Liver (tissue), 9 donors: Measurements from ENCODE around the gene KNOP1. TPM values are rescaled to one million over a fixed set of nuclear protein-coding genes. Genes with fewer than 3 reads are reported as not detected.

Experiments
- DNase-seq: peaks from one replicate; pipeline ENCODE4 v3.0.0-alpha.2; 2017; ENCODE audit warnings: low spot score
- H3K27ac ChIP-seq, 2 donors: one replicate each; pipeline ENCODE4 v1.7.0; 2013; ENCODE audit warnings: inconsistent platforms in 2 of 2, low read length in 2 of 2, control low read depth in 1 of 2, low read depth in 1 of 2, mild to moderate bottlenecking in 1 of 2
- H3K27me3 ChIP-seq, 4 donors: one replicate each; pipeline versions ENCODE4 v1.6.1 to v1.7.0; 2013; ENCODE audit warnings: low read length in 3 of 4, inconsistent platforms in 1 of 4, mild to moderate bottlenecking in 1 of 4, moderate library complexity in 1 of 4; ENCODE audit not compliant: control insufficient read depth in 4 of 4, insufficient read depth in 4 of 4
- H3K36me3 ChIP-seq, 4 donors: one replicate each; pipeline versions ENCODE4 v1.6.1 to v1.7.0; 2013; ENCODE audit warnings: low read length in 3 of 4, mild to moderate bottlenecking in 3 of 4, low read depth in 1 of 4, moderate library complexity in 1 of 4; ENCODE audit not compliant: control insufficient read depth in 4 of 4, insufficient read depth in 3 of 4
- H3K4me1 ChIP-seq, 4 donors: one replicate each; pipeline versions ENCODE4 v1.6.1 to v1.7.0; 2013; ENCODE audit warnings: low read length in 3 of 4, mild to moderate bottlenecking in 3 of 4, moderate library complexity in 1 of 4; ENCODE audit not compliant: control insufficient read depth in 4 of 4, insufficient read depth in 4 of 4
- H3K4me3 ChIP-seq, 3 donors: one replicate each; pipeline versions ENCODE4 v1.6.1 to v1.7.0; 2013; ENCODE audit warnings: low read length in 3 of 3, control low read depth in 1 of 3, low read depth in 1 of 3, mild to moderate bottlenecking in 1 of 3
- H3K9ac ChIP-seq, 2 donors: one replicate each; pipeline ENCODE4 v1.7.0; 2013; ENCODE audit warnings: low read length in 2 of 2, mild to moderate bottlenecking in 2 of 2, moderate library complexity in 2 of 2, control low read depth in 1 of 2, low read depth in 1 of 2
- H3K9me3 ChIP-seq, 4 donors: one replicate each; pipeline versions ENCODE4 v1.6.1 to v1.7.0; 2013; ENCODE audit warnings: low read length in 3 of 4; ENCODE audit not compliant: control insufficient read depth in 4 of 4
- ATF3 ChIP-seq: IDR thresholded peaks from 2 replicates; pipeline ENCODE4 v1.6.1; 2016; ENCODE audit warnings: antibody characterized with exemption
- EGR1 ChIP-seq, 2 donors: IDR thresholded peaks; 2 replicates each; pipeline ENCODE4 v1.6.1; 2016 to 2018; ENCODE audit warnings: antibody characterized with exemption in 2 of 2, low read depth in 2 of 2
- FOXA1 ChIP-seq: IDR thresholded peaks from 2 replicates; pipeline ENCODE4 v1.6.1; 2016; ENCODE audit warnings: antibody characterized with exemption
- FOXA2 ChIP-seq: IDR thresholded peaks from 2 replicates; pipeline ENCODE4 v1.6.1; 2016; ENCODE audit warnings: antibody characterized with exemption
- GABPA ChIP-seq, 2 donors: IDR thresholded peaks in 1 of 2; conservative IDR thresholded peaks in 1 of 2; 2 replicates each; pipeline ENCODE4 v1.6.1; 2016; ENCODE audit warnings: antibody characterized with exemption in 2 of 2, mild to moderate bottlenecking in 1 of 2, moderate library complexity in 1 of 2
- HNF4A ChIP-seq, 2 donors: conservative IDR thresholded peaks; 2 replicates each; pipeline ENCODE4 v1.6.1; 2016; ENCODE audit warnings: antibody characterized with exemption in 2 of 2, mild to moderate bottlenecking in 2 of 2
- HNF4G ChIP-seq: IDR thresholded peaks from 2 replicates; pipeline ENCODE4 v1.6.1; 2016; ENCODE audit warnings: antibody characterized with exemption
- JUND ChIP-seq, 2 donors: IDR thresholded peaks; 2 replicates each; pipeline ENCODE4 v1.6.1; 2016; ENCODE audit warnings: antibody characterized with exemption in 2 of 2
- NR2F2 ChIP-seq: IDR thresholded peaks from 2 replicates; pipeline ENCODE4 v1.6.1; 2016; ENCODE audit warnings: antibody characterized with exemption
- RAD21 ChIP-seq, 2 donors: IDR thresholded peaks; 2 replicates each; pipeline ENCODE4 v1.6.1; 2016; ENCODE audit warnings: antibody characterized with exemption in 2 of 2, mild to moderate bottlenecking in 2 of 2
- REST ChIP-seq: IDR thresholded peaks from 2 replicates; pipeline ENCODE4 v1.6.1; 2016; ENCODE audit warnings: antibody characterized with exemption, mild to moderate bottlenecking
- RXRA ChIP-seq, 2 donors: IDR thresholded peaks; 2 replicates each; pipeline ENCODE4 v1.6.1; 2017 to 2018; ENCODE audit warnings: antibody characterized with exemption in 2 of 2, mild to moderate bottlenecking in 1 of 2
- SP1 ChIP-seq: IDR thresholded peaks from 2 replicates; pipeline ENCODE4 v1.6.1; 2018; ENCODE audit warnings: antibody characterized with exemption, mild to moderate bottlenecking
- TAF1 ChIP-seq: conservative IDR thresholded peaks from 2 replicates; pipeline ENCODE4 v1.6.1; 2016; ENCODE audit warnings: antibody characterized with exemption, mild to moderate bottlenecking
- YY1 ChIP-seq: IDR thresholded peaks from 2 replicates; pipeline ENCODE4 v1.6.1; 2016; ENCODE audit warnings: antibody characterized with exemption, mild to moderate bottlenecking
- WGBS: extraction: QIAGEN DNeasy Blood & Tissue Kit; methylation state at CpG from one replicate; pipeline ENCODE4 v1.1.7; 2013; 5-methylcytosine and 5-hydroxymethylcytosine counted together
- polyA plus RNA-seq, 2 donors: library from polyadenylated mRNA; stranded (reverse) in 1 of 2; unstranded in 1 of 2; fragments of 200-250 nt in 1 of 2; fragments of >200 nt in 1 of 2; fragmentation: Nextera tagmentation in 1 of 2; extraction: Ambion mirVana in 1 of 2; gene quantifications; one replicate each; pipeline versions ENCODE4 v1.2.1 to v1.2.3, GENCODE V29; 2013 to 2015
- total RNA-seq, 2 donors: library from RNA; depleted of rRNA; stranded (reverse); fragments of >200 nt; gene quantifications; one replicate each; pipeline ENCODE4 v1.2.3, GENCODE V29; 2014
- TF ChIP-seq, protein P1 (sequence below): IDR thresholded peaks from 2 replicates; pipeline ENCODE4 v1.6.1; 2016; ENCODE audit warnings: antibody characterized with exemption
- TF ChIP-seq, protein P2 (sequence below): fragments of 150-350 bp; IDR thresholded peaks from 2 replicates; pipeline ENCODE4 v1.5.1; 2017; ENCODE audit warnings: improper control_type of control experiment, low read depth, low read length; ENCODE audit not compliant: missing input control
- TF ChIP-seq, protein P3 (sequence below): IDR thresholded peaks from 2 replicates; pipeline ENCODE4 v1.6.1; 2016; ENCODE audit warnings: antibody characterized with exemption
- donor health status: healthy.
- donor health status: healthy.
- donor health status: healthy.
- donor health status: healthy.
- donor health status: healthy.

The KNOP1 gene
- total and polyA plus RNA-seq, 4 donors: 4.1 to 6.7 (median 5.7) TPM

- DNase-seq: no peak
- Histone ChIP-seq H3K36me3 (no peaks in the 10 kb centered on the region), H3K27ac (no peak overlapping the region), H3K27me3 (no peaks in the 10 kb centered on the region), H3K9ac (no peak overlapping the region), H3K4me3 (no peak overlapping the region), H3K4me1 (no peaks in the 10 kb centered on the region), H3K9me3 (peaks cover 0 to 4% (median 0%) of the 10 kb centered on the region in 4 donors)
- TF ChIP-seq YY1 (no peak), HNF4G (no peak), GABPA (IDR thresholded peaks at IDR 0.05 in 1 of 2, conservative IDR thresholded peaks at IDR 0.05 in 1 of 2) (no peak), FOXA1 (no peak), ATF3 (no peak), JUND (IDR thresholded peaks at IDR 0.05) (no peak), RXRA (IDR thresholded peaks at IDR 0.05) (no peak), EGR1 (IDR thresholded peaks at IDR 0.05; ENCODE audit: low read depth in 2 of 2) (no peak), TAF1 (no peak), SP1 (no peak), RAD21 (IDR thresholded peaks at IDR 0.05) (no peak), HNF4A (conservative IDR thresholded peaks at IDR 0.05) (no peak), REST (no peak), FOXA2 (no peak), NR2F2 (no peak)
- TF ChIP-seq, protein P1, sequence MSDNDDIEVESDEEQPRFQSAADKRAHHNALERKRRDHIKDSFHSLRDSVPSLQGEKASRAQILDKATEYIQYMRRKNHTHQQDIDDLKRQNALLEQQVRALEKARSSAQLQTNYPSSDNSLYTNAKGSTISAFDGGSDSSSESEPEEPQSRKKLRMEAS: no peak
- TF ChIP-seq, protein P2, sequence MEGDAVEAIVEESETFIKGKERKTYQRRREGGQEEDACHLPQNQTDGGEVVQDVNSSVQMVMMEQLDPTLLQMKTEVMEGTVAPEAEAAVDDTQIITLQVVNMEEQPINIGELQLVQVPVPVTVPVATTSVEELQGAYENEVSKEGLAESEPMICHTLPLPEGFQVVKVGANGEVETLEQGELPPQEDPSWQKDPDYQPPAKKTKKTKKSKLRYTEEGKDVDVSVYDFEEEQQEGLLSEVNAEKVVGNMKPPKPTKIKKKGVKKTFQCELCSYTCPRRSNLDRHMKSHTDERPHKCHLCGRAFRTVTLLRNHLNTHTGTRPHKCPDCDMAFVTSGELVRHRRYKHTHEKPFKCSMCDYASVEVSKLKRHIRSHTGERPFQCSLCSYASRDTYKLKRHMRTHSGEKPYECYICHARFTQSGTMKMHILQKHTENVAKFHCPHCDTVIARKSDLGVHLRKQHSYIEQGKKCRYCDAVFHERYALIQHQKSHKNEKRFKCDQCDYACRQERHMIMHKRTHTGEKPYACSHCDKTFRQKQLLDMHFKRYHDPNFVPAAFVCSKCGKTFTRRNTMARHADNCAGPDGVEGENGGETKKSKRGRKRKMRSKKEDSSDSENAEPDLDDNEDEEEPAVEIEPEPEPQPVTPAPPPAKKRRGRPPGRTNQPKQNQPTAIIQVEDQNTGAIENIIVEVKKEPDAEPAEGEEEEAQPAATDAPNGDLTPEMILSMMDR: no peak
- TF ChIP-seq, protein P3, sequence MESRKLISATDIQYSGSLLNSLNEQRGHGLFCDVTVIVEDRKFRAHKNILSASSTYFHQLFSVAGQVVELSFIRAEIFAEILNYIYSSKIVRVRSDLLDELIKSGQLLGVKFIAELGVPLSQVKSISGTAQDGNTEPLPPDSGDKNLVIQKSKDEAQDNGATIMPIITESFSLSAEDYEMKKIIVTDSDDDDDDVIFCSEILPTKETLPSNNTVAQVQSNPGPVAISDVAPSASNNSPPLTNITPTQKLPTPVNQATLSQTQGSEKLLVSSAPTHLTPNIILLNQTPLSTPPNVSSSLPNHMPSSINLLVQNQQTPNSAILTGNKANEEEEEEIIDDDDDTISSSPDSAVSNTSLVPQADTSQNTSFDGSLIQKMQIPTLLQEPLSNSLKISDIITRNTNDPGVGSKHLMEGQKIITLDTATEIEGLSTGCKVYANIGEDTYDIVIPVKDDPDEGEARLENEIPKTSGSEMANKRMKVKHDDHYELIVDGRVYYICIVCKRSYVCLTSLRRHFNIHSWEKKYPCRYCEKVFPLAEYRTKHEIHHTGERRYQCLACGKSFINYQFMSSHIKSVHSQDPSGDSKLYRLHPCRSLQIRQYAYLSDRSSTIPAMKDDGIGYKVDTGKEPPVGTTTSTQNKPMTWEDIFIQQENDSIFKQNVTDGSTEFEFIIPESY: no peak
- 93% methylated on average over 3 of the region's 3 CpGs for WGBS
Observed at GRCh38 chr16:19766554-19766884, 48.5 kb upstream of the KNOP1 start.
